H1 (cell line): ENCODE measurements around the gene MORN2. TPM values are rescaled to one million over a fixed set of nuclear protein-coding genes. Genes with fewer than 3 reads are reported as not detected.

ENCODE experiments used
- BACH1 ChIP-seq: IDR thresholded peaks from 2 replicates; pipeline ENCODE4 v1.6.1; 2012; ENCODE audit warnings: low read length, improper control_type of control experiment
- CTBP2 ChIP-seq: IDR thresholded peaks from 2 replicates; pipeline ENCODE4 v1.7.0; 2011; ENCODE audit warnings: borderline replicate concordance, mild to moderate bottlenecking, moderate library complexity, mixed read lengths, low read length; ENCODE audit not compliant: insufficient read depth, insufficient read length
- NRF1 ChIP-seq: IDR thresholded peaks from 2 replicates; pipeline ENCODE4 v1.6.1; 2011; ENCODE audit warnings: mild to moderate bottlenecking, low read depth, low read length, improper control_type of control experiment
- RXRA ChIP-seq: IDR thresholded peaks from 2 replicates; pipeline ENCODE4 v1.6.1; 2011; ENCODE audit warnings: low read depth, mild to moderate bottlenecking, low read length, moderate library complexity; ENCODE audit not compliant: insufficient read depth
- SAP30 ChIP-seq: fragments of 300-600 bp; sonication (generic); IDR thresholded peaks from 2 replicates; pipeline ENCODE4 v1.7.1; 2012; ENCODE audit warnings: low read length, moderate library complexity, mild to moderate bottlenecking, inconsistent platforms; ENCODE audit not compliant: insufficient read depth, insufficient replicate concordance
- TCF12 ChIP-seq: IDR thresholded peaks from 2 replicates; pipeline ENCODE4 v1.6.1; 2011; ENCODE audit warnings: low read depth, mild to moderate bottlenecking, low read length
- polyA plus RNA-seq, 7 experiments: library from polyadenylated mRNA; depleted of rRNA in 3 of 7; stranded (reverse) in 5 of 7; unstranded in 2 of 7; fragments of >200 nt in 5 of 7; fragments of 200-250 nt in 2 of 7; gene quantifications; 1 replicate in 5 of 7; 2 replicates in 1 of 7; 4 replicates in 1 of 7; pipeline versions ENCODE4 v1.2.1 to v1.2.3, GENCODE V29; 2011 to 2013; ENCODE audit warnings: missing spikeins in 2 of 7, mixed read lengths in 2 of 7
- total RNA-seq: library from RNA; stranded (reverse); fragmentation: NEBNext Ultra II Directional; extraction: Animal tissue kit (Norgen Biotek cat#: 25700); gene quantifications from 2 replicates; pipeline ENCODE4 v1.2.1, GENCODE V29; 2021

MORN2 gene
- total and polyA plus RNA-seq, 2 of the 8 experiments (the other 6 are each of a cell fraction or from before 2014, with no cell fraction given), result 7.2 to 11.3 TPM

- TF ChIP-seq CTBP2 (no peak), RXRA (no peak), TCF12 (no peak), BACH1 (no peak), NRF1 (no peak), SAP30 (no peak)
Measured at GRCh38 chr2:38925982-38926381, 50.2 kb downstream of the MORN2 start (continued).
